ENCODE results near the gene TMCC1.
"Not testable (repeated sequence)": the region's sequence is repeated elsewhere in the genome, so short reads cannot be mapped to it uniquely, and the experiment has no call there.

Gene TMCC1

DNA sequence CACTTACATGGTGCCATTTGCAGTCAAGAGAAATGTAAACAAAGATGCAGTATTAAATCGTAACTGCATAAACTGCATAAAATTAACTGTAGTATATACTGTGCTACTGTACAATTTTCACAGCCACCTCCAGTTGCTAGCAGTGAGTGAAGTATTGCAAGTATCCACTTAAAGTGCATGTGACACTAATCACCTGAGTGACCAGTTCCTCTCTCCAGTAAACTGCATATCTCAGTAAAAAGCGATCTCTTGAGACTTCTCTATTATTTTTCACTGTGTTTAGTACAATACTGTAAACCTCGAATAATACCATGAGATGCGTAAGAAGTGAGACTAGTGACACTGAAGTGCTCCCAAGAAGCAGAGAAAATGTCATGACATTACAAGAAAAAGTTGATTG is 175.3 kb downstream of the TMCC1 start:
- no peak for DNase-seq

DNA sequence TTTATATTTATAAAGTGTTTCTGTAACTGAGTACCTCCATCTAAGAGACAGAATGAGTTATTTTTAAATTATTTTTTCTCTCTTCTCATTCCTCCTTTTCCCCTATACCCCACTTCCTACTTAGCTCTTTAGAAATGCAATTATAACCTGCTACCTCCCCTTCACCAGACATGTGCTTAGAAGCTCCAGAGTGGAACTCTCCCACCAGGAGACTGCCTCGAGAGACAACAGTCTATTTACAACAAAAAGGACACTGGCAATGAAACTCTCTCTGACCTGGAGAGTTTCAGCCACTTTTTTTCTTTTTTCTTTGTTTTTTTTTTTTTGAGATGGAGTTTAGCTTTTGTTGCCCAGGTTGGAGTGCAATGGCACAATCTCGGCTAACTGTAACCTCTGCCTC is 177.7 kb downstream of the TMCC1 start:
- DNase-seq: no peak

DNA sequence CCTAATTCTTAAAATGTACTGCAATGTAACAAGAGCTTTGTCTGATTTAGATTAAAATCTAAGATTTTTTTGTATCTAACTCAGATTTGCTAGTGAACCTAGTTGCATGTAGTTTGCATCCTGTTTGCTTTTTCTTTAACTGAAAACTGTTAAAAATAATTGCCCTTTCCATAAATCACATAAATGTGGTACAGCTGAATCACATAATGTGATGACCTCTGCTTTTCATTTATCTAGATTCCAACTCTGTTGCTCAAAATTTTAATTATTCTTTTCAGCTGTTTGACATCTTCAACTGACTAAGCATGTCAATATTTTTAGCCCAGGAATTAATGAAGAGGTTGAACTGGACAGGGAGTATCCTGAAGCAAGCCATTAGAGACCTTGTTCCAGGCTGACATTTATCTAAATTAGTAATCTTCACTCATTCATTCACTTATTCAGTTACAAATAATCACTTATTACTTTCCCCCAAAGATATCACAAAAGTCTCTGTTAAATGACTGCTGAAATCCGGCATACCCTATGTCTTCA is 185.1 kb downstream of the TMCC1 start:
- no peak for DNase-seq

DNA sequence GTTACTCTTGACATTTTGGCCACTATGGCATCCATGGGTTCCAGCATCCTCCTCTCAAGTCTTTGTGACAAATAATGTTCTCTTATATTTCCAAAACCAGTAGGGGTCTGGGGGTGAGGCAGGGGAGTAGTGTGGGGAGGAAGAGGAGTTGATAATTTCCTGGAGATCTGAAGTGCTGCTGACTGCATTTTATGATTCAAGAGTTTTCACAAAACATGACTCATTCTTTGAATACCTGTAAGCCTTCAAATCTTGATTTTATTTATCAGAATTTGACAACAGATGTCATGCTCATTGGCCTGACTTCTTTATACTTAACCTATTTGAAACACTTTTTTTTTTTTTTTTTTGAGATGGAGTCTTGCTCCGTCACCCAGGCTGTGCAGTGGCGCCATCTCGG is 188.2 kb downstream of the TMCC1 start:
- DNase-seq: no peak

DNA sequence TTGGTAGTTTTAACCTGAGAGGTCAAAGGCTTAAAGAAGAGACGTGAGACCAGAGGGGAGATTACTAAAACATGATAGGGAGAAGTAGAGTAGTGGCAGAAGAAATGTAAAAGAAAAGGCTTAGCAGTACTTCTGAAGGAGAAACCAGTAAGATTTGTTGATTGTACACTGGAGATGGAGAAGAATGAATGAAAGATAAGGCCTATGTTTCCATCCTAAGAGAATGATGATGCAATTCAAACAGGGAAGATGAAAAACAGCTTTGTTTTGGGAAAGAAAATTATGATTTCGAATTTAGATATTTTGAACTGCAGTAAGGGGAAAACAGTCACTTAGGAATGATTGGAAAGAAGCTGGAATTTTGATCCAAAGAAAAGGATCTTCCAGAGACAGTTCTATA is 189.6 kb downstream of the TMCC1 start:
- no peak for DNase-seq

DNA sequence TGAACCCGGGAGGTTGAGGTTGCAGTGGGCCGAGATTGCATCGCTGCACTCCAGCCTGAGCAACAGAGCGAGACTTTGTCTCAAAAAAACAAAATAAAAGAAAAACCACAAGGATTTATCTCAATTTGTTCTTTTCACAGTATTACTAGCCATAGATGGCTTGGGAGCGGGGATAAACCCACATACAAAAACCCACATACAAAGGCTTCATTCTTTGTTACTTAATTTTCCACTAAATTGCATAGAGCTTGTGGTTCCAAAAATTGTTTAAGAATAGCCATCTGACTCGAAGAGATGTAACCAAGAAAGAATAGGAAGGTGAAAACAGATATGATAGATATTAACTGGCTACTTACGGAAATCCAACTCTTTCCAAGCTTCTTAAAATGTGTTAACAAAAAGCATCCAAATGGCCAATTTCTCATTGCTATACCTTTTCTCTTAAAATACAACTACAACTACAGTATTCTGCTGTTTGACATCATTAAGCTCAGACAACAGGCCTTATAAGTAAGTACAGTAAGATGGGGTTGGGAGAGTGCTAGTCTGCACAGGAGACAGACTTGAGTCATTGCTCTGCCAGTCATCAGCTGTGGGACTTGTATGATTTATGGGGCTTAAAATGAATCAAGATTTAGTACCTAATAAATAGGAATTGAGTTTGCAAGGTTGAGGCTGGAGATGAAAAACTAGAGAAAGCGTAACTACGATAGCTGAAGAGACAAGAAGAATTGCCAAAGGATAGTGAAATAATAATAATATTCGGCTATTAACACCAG is 190.4 kb downstream of the TMCC1 start:
- no peak for DNase-seq

DNA sequence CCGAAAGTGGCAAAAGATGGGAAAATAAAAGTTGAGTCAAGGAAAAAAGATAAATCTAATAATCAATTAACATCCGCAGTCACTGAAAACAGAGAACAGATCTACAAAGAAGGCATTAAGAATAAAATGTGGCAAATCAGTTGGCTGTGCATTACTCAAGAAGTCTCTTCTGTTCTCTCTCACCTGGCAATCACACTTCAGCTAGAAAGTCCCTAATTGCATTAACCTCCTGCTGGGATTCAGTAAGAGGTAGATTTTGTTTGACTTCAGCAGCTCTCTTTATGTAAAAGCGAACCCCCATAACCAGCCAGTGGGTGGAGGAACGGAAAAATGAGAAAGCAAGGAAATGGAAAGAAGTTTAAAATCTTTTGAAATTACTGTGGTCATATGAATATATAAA is 192.3 kb downstream of the TMCC1 start:
- DNase-seq: no peak

DNA sequence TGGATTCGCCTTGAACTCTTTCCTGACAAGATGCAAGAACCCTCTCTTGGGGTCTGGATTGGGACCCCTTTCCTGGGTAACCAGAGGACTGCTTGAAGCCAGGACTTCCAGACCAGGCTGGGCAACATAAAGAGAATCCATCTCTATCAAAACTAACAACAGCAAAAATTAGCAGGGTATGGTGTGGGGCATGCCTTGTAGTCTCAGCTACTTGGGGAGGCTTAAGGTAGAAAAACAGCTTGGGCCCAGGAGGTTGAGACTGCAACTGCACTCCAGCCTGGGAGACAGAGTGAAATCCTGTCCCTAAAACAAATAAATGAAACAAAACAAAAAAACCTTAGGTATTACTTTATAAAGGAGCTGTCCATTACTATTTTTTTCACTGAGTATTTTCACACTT is 193.9 kb downstream of the TMCC1 start:
- no peak for DNase-seq

DNA sequence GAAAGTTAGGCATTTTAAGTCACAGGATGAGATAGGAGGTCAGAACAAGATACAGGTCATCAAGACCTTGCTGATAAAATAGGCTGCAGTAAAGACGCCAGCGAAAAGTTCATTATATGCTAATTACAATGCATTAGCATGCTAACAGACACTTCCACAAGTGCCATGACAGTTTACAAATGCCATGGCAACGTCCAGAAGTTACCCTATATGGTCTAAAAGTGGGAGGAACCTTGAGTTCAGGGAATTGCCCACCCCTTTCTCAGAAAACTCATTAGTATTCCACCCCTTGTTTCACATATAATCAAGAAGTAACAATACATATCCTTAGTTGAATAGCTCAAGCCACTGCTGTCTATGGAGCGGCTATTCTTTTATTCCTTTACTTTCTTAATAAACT is 194.3 kb downstream of the TMCC1 start:
- DNase-seq: no peak

DNA sequence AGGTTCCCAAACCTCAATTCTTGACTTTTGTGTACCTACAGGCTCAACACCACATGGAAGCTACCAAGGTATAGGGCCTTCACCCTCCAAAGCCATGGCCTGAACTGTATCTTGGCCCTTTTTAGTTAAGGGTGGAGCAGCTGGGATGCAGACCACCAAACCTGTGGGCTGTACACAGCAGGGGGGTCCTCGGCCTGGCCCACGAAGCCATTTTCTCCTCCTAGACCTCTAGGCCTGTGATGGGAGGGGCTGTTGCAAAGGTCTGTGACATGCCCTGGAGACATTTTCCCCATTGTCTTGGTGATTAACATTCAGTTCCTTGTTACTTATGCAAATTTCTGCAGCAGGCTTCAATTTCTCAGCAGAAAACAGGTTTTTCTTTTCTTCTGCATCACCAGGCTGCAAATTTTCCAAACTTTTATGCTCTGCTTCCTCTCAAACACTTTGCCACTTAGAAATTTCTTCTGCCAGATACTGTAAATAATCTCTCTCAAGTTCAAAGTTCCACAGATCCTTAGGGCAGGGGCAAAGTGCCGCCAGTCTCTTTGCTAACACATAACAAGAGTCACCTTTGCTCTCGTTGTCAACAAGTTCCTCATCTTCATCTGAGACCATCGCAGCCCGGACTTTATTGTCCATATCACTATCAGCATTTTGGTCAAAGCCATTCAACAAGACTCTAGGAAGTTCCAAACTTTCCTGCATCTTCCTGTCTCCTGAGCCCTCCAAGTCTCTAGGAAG is 196.1 kb downstream of the TMCC1 start:
- no peak for DNase-seq

DNA sequence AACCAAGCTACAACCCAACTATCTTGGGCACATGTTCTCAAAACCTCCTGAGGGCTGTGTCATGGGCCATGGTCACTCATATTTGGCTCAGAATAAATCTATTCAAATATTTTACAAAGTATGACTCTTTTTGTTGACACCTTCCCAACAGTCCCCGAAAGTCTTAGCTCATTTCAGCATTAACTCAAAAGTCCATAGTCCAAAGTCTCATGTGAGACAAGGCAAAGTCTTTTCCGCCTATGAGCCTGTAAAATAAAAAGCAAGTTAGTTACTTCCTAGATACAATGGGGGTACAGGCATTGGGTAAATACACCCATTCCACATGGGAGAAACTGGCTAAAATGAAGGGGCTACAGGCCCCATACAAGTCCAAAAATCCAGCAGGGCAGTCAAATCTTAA is 197.1 kb downstream of the TMCC1 start:
- DNase-seq: not testable (repeated sequence)

DNA sequence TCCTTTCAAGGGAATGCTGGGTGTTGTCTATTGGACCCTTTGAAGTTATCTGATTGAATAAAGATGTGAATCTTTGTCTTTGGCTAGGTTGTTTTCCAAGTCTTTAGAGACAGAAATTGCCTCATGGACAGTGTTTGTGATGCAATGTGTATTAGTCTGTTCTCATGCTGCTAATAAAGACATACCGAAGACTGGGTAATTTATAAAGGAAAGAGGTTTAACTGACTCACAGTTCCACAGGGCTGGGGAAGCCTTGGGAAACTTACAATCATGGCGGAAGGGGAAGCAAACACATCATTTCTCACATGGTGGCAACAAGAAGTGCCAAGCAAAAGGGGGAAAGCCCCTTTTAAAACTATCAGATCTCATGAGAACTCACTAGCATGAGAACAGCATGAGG is 198.3 kb downstream of the TMCC1 start:
- DNase-seq: no peak

DNA sequence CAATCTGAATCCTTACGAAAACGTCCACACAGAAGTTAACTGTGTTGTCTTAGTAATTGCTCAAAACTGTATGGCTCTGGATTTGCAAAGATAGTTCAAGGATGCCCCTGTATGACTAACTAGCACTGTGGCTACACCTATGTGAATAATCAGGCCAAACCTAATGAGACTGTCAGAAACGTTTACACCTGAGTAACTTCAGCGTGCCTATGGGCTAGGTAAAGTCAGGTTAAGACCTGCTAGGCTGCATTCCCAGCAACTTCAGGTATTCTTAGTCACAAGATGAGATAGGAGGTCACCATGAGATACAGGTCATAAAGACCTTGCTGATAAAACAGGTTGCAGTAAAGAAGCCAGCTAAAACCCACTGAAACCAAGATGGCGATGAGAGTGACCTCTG is 199.3 kb downstream of the TMCC1 start:
- no peak for DNase-seq

DNA sequence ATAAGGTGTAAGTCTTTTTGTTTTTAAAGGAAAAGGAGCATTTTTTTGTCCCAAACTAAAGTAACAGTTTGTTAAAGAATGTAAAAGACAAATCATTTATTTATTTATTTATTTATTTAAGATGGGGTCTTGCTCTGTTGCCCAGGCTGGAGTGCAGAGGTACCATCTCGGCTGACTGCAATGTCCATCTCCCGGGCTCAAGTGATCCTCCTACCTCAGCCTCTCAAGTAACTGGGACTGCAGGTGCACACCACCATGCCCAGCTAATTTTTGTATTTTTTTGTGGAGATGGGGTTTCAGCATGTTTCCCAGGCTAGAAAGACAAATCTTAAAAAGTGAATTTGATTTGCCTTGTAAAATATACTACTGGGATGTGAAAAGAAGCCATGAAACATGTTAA is 200.8 kb downstream of the TMCC1 start:
- DNase-seq: no peak

DNA sequence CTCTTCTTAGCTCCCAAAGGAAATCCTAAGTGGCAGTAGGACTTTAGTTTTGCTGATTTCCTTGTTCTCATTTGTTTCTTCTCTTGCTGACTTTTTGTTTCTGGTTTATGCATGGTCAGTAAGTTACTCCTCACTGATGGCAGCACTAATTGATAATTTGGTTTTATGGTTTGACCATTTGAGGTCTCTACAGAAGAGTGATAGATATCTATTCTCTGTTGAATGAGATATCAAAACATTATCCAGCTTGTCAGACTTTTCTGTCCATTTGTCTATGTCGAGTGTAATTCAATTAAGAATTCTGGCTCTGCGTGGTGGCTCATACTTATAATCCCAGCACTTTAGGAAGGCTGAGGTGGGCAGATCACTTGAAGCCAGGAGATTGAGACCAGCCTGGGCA is 202.5 kb downstream of the TMCC1 start:
- no peak for DNase-seq

DNA sequence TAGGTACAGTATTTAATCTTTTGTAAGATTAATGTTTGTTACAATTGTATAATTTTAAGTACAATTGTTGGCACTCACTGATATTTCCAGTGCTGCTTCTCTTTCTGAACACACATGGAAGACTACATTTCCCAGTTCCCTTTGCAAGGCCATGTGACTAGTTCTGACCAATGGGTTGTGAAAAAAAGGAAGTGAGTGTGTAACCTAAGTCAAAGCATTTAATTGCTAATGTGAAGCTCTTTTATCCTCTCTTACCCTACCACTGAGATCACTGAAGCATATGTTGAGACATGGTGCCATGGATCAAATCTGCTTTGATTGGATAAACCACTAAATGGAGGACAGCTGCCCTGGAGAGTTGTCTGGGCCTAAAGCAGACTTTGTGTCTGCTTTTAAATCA is 203.1 kb downstream of the TMCC1 start:
- DNase-seq: peak; percentile 58

DNA sequence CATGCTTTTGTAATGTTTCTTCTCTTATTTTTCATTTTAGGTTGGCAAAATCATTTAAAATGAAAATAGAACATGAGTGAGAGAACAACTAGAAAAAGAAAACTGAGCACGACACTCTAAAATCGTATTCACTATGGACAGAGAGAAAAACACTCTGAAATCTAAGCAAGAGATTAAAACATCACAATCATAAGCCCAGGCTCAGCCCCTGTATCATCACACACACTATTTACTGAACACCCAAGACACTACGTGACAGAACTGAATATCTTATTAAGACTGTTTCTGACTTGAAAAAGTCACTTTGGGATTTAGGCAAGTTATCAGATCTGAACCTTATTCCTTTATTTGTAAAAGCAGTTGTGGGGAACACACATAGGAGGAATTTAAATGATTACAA is 204.5 kb downstream of the TMCC1 start:
- no peak for DNase-seq

DNA sequence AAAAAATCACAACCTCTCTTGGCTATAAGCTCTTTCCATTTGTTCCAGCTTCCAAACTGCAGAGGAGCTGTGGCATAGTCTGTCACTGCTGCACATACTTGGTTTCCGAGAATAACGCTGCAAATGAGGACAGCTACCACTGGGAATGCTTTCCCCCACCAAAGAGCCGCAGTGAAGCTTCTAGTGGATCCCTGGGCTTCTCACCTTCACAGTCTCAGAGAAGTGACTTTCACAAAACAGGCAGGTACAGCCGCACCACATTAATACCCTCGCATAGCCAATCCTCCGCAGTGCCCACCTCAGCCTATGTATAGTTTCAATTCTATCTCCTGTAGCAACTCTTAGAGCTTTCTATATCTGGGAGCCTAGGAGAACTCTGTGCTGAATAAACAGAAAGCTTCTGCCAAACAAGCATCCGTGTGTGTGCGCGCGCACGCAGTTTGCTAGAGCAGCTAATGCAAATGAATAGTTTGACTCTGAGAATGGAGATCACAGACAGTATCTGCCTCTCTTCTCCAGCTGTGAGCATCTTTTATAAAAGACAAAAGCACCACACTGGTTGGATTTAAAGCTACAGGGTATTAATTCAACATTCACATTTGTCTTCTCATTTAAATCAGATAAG is 205.1 kb downstream of the TMCC1 start:
- no peak for DNase-seq

DNA sequence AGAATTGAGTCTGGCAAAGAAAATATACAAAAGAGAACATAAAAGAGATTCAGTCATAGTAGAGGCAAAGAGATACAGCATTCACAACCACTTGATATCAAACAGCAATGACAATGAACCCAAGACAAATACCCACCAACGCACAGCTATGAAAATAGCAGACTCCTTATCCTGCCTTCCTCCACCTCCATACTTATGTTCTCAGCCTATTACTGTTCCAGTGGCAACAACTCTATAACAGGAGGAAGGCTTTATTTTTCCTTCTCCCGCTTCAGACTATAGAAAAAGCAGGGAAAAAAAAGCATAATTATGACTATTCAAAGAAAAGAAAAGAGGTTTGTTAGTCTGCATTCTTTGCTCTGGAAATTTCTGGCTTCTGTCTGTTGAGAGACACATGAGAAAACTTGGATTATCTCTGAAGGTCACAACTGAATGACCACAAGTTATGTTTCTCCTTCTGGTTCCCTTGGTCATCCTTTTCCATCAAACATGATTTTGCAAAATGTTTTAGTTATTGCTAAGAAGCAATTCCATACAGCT is 205.9 kb downstream of the TMCC1 start:
- DNase-seq: no peak

DNA sequence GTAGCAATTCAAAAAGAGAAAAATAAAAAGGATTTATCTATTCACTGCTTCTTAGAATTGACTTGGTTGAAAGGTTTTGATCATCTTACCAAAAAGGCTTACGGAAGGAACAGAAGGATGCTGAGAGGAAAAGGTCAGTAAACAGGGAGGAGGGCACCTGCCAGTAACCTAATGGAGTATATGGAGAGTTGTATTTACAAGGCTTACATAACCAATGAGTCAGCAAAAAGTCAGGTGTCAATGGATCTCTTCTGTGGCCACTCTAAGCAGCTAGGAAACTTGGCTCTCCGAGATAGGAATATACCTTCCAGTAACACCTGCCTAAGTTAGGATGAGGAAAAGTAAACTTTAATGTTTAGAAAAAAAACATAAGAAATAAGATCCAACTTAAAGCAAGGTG is 206.6 kb downstream of the TMCC1 start:
- no peak for DNase-seq

DNA sequence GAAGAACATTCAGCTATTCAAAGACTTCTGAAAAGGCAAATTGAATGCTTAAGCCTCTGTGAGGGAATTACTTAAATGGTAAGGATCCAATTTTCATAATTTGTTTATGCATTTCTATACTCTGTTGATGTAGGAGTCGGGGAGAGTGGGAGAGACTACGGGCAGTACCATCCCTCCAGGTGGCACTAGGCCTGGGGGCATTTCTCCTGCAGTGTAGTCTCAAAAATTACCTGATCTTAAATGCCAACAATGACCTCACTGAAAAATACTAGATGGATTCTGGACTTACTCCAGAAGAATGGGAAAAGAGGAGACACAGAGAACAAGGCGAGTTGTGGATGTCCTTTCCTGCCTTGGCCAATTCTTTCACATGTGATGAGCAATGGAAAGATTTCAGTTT is 209.2 kb downstream of the TMCC1 start:
- DNase-seq: no peak

DNA sequence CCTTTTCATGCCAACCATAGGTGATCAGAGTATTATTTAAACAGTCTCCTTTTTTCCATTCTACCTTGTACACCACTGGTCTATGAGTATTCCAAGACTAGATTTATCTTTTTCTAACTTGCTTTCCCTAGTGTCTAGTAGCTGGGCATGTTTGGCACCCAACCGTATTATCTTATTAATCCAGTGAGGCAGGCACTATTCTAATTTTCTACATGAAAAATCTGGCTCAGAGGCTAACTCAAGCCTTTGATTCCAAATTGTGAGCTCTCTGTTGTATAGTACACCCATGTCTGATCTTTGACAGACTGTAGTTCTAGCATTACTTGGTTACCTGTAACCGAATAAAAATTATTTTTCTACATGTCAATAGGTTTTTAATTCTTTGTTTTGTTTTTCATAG is 210.3 kb downstream of the TMCC1 start:
- DNase-seq: no peak

DNA sequence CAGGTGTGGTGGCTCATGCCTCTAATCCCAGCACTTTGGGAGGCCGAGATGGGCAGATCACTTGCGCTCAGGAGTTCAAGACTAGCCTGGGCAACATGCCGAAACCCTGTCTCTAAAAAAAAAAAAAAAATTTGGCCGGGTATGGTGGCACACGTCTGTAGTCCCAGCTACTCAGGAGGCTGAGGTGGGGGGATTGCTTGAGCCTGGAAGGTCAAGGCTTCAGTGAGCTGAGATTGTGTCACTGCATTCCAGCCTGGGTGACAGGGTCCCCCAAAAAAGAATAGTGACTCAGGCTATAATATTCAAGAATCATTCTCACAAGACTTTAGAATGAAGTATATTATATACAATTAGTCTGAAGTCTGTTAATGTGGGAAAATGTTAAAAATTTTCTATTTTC is 216.5 kb downstream of the TMCC1 start:
- no peak for DNase-seq

DNA sequence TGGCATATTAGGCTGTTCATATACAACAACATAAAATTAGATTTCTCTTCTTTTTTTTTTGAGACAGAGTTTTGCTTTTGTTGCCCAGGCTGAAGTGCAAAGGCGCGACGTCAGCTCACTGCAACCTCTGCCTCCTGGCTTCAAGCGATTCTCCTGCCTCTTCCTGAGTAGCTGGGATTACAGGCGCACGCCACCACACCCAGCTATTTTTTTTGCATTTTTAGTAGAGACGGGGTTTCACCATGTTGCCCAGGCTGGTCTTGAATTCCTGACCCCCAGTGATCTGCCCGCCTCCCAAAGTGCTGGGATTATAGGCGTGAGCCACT is 218.8 kb downstream of the TMCC1 start:
- DNase-seq: not testable (repeated sequence)

All from activated CD4-positive, alpha-beta T cell treated with anti-CD3 and anti-CD28 coated beads, Interleukin-2, Interleukin-6, amounts not matched to agents 100 ng/mL and 50 ng/mL, durations not matched to agents 16 hours and 8 hours (primary cell).